ENCODE results near the gene ETV5. TPM values are rescaled to one million over a fixed set of nuclear protein-coding genes. Genes with fewer than 3 reads are reported as not detected.
"Not testable (repeated sequence)": the region's sequence is repeated elsewhere in the genome, so short reads cannot be mapped to it uniquely, and the experiment has no call there.

Gene ETV5
- total RNA-seq, 1 donor from 2014 or later: 40.6 TPM

GRCh38 chr3:186032321-186032720 is 76.6 kb downstream of the ETV5 start:
- no peak overlapping the region for H3K27ac Mint-ChIP-seq (ENCODE audit: unreplicated experiment)
- DNase-seq (ENCODE audit: low spot score): no peak
- no peak for TF ChIP-seq CTCF (IDR thresholded peaks at IDR 0.05; ENCODE audit: unreplicated experiment)
- H3K36me3 Mint-ChIP-seq (ENCODE audit: low read depth, unreplicated experiment): no peaks in the 10 kb centered on the region
- no peak overlapping the region for H3K4me3 Mint-ChIP-seq (ENCODE audit: unreplicated experiment)
- H3K9me3 Mint-ChIP-seq (ENCODE audit: unreplicated experiment): no peaks in the 10 kb centered on the region
- H3K27me3 Mint-ChIP-seq (ENCODE audit: unreplicated experiment): no peaks in the 10 kb centered on the region
- no peaks in the 10 kb centered on the region for H3K4me1 Mint-ChIP-seq (ENCODE audit: unreplicated experiment)

- H3K9me3 Mint-ChIP-seq (ENCODE audit: unreplicated experiment); DNase-seq (ENCODE audit: low spot score); H3K27me3 Mint-ChIP-seq (ENCODE audit: unreplicated experiment); H3K4me1 Mint-ChIP-seq (ENCODE audit: unreplicated experiment); H3K4me3 Mint-ChIP-seq (ENCODE audit: unreplicated experiment); H3K27ac Mint-ChIP-seq (ENCODE audit: unreplicated experiment); H3K36me3 Mint-ChIP-seq (ENCODE audit: low read depth, unreplicated experiment): not testable (repeated sequence)
Measured at GRCh38 chr3:186025993-186026392, 82.9 kb downstream of the ETV5 start.

GRCh38 chr3:186025161-186025560 is 83.7 kb downstream of the ETV5 start:
- no peak overlapping the region for H3K27ac Mint-ChIP-seq (ENCODE audit: unreplicated experiment)
- no peaks in the 10 kb centered on the region for H3K36me3 Mint-ChIP-seq (ENCODE audit: low read depth, unreplicated experiment)
- H3K4me1 Mint-ChIP-seq (ENCODE audit: unreplicated experiment): no peaks in the 10 kb centered on the region
- no peak for DNase-seq (ENCODE audit: low spot score)
- no peaks in the 10 kb centered on the region for H3K27me3 Mint-ChIP-seq (ENCODE audit: unreplicated experiment)
- no peaks in the 10 kb centered on the region for H3K9me3 Mint-ChIP-seq (ENCODE audit: unreplicated experiment)
- H3K4me3 Mint-ChIP-seq (ENCODE audit: unreplicated experiment): no peak overlapping the region
- no peak for TF ChIP-seq CTCF (IDR thresholded peaks at IDR 0.05; ENCODE audit: unreplicated experiment)

- H3K4me1 Mint-ChIP-seq (ENCODE audit: unreplicated experiment): no peaks in the 10 kb centered on the region
- H3K27me3 Mint-ChIP-seq (ENCODE audit: unreplicated experiment): no peaks in the 10 kb centered on the region
- H3K9me3 Mint-ChIP-seq (ENCODE audit: unreplicated experiment): no peaks in the 10 kb centered on the region
- H3K4me3 Mint-ChIP-seq (ENCODE audit: unreplicated experiment): no peak overlapping the region
- no peaks in the 10 kb centered on the region for H3K36me3 Mint-ChIP-seq (ENCODE audit: low read depth, unreplicated experiment)
- no peak for DNase-seq (ENCODE audit: low spot score)
- no peak overlapping the region for H3K27ac Mint-ChIP-seq (ENCODE audit: unreplicated experiment)
- no peak for TF ChIP-seq CTCF (IDR thresholded peaks at IDR 0.05; ENCODE audit: unreplicated experiment)
Measured at GRCh38 chr3:186024210-186024609, 84.7 kb downstream of the ETV5 start.

GRCh38 chr3:186022931-186023330 is 86.0 kb downstream of the ETV5 start:
- no peak overlapping the region for H3K27ac Mint-ChIP-seq (ENCODE audit: unreplicated experiment)

More at GRCh38 chr3:186022931-186023330, 86.0 kb downstream of the ETV5 start:
- Mint-ChIP-seq H3K27me3 (ENCODE audit: unreplicated experiment) (no peaks in the 10 kb centered on the region), H3K36me3 (ENCODE audit: low read depth, unreplicated experiment) (no peaks in the 10 kb centered on the region), H3K9me3 (ENCODE audit: unreplicated experiment) (no peaks in the 10 kb centered on the region), H3K4me1 (ENCODE audit: unreplicated experiment) (no peaks in the 10 kb centered on the region), H3K4me3 (ENCODE audit: unreplicated experiment) (no peak overlapping the region)
- DNase-seq (ENCODE audit: low spot score): no peak
- no peak for TF ChIP-seq CTCF (IDR thresholded peaks at IDR 0.05; ENCODE audit: unreplicated experiment)
